ENCODE results near the gene MAGI1.

MAGI1 gene

GRCh38 chr3:65814845-65815578 lies 223.7 kb downstream of the MAGI1 start:
- no peak overlapping the region for H3K4me3 ChIP-seq (ENCODE audit: low read depth, low read length)

- no peak overlapping the region for H3K4me3 ChIP-seq (ENCODE audit: low read depth, low read length)
Observed at GRCh38 chr3:65811892-65812291, 226.8 kb downstream of the MAGI1 start.

- no peak overlapping the region for H3K4me3 ChIP-seq (ENCODE audit: low read depth, low read length)
Observed at GRCh38 chr3:65811086-65811761, 227.5 kb downstream of the MAGI1 start.

GRCh38 chr3:65810302-65810701 lies 228.4 kb downstream of the MAGI1 start:
- no peak overlapping the region for H3K4me3 ChIP-seq (ENCODE audit: low read depth, low read length)

GRCh38 chr3:65809641-65810150 lies 229.0 kb downstream of the MAGI1 start:
- H3K4me3 ChIP-seq (ENCODE audit: low read depth, low read length) = no peak overlapping the region

- no peak overlapping the region for H3K4me3 ChIP-seq (ENCODE audit: low read depth, low read length)
Observed at GRCh38 chr3:65808824-65809223, 229.9 kb downstream of the MAGI1 start.

- no peak overlapping the region for H3K4me3 ChIP-seq (ENCODE audit: low read depth, low read length)
Observed at GRCh38 chr3:65808407-65808806, 230.3 kb downstream of the MAGI1 start.

GRCh38 chr3:65807225-65807624 lies 231.5 kb downstream of the MAGI1 start:
- no peak overlapping the region for H3K4me3 ChIP-seq (ENCODE audit: low read depth, low read length)

- H3K4me3 ChIP-seq (ENCODE audit: low read depth, low read length) = no peak overlapping the region
Observed at GRCh38 chr3:65806600-65806999, 232.1 kb downstream of the MAGI1 start.

- H3K4me3 ChIP-seq (ENCODE audit: low read depth, low read length) = no peak overlapping the region
Observed at GRCh38 chr3:65796676-65797075, 242.0 kb downstream of the MAGI1 start.

GRCh38 chr3:65795166-65795565 lies 243.6 kb downstream of the MAGI1 start:
- no peak overlapping the region for H3K4me3 ChIP-seq (ENCODE audit: low read depth, low read length)

GRCh38 chr3:65793495-65794200 lies 245.1 kb downstream of the MAGI1 start:
- H3K4me3 ChIP-seq (ENCODE audit: low read depth, low read length) = no peak overlapping the region

- no peak overlapping the region for H3K4me3 ChIP-seq (ENCODE audit: low read depth, low read length)
Observed at GRCh38 chr3:65788461-65788860, 250.3 kb downstream of the MAGI1 start.

- H3K4me3 ChIP-seq (ENCODE audit: low read depth, low read length) = no peak overlapping the region
Observed at GRCh38 chr3:65787827-65788226, 250.9 kb downstream of the MAGI1 start.

GRCh38 chr3:65787340-65787739 lies 251.4 kb downstream of the MAGI1 start:
- no peak overlapping the region for H3K4me3 ChIP-seq (ENCODE audit: low read depth, low read length)

- H3K4me3 ChIP-seq (ENCODE audit: low read depth, low read length) = no peak overlapping the region
Observed at GRCh38 chr3:65786890-65787289, 251.8 kb downstream of the MAGI1 start.

GRCh38 chr3:65785065-65785645 lies 253.6 kb downstream of the MAGI1 start:
- H3K4me3 ChIP-seq (ENCODE audit: low read depth, low read length) = no peak overlapping the region

GRCh38 chr3:65783117-65783516 lies 255.6 kb downstream of the MAGI1 start:
- no peak overlapping the region for H3K4me3 ChIP-seq (ENCODE audit: low read depth, low read length)

- no peak overlapping the region for H3K4me3 ChIP-seq (ENCODE audit: low read depth, low read length)
Observed at GRCh38 chr3:65781594-65781993, 257.1 kb downstream of the MAGI1 start.

GRCh38 chr3:65779390-65779789 lies 259.3 kb downstream of the MAGI1 start:
- H3K4me3 ChIP-seq (ENCODE audit: low read depth, low read length) = no peak overlapping the region

GRCh38 chr3:65778968-65779367 lies 259.8 kb downstream of the MAGI1 start:
- H3K4me3 ChIP-seq (ENCODE audit: low read depth, low read length) = no peak overlapping the region

Measured in iPS-11a (cell line).